Osteocyte (in vitro differentiated cells): ENCODE results near the gene LENG9. TPM values are rescaled to one million over a fixed set of nuclear protein-coding genes. Genes with fewer than 3 reads are reported as not detected.

Source experiments
- DNase-seq: peaks from one replicate; pipeline ENCODE4 v3.0.0; 2021; ENCODE audit warnings: mixed read lengths; ENCODE audit not compliant: unreplicated experiment; ENCODE audit errors: extremely low spot score
- H3K27ac Mint-ChIP-seq: one replicate; pipeline ENCODE4 v1.8.0; 2021; ENCODE audit warnings: mild to moderate bottlenecking, mixed read lengths; ENCODE audit not compliant: unreplicated experiment
- H3K27me3 Mint-ChIP-seq: one replicate; pipeline ENCODE4 v1.8.0; 2021; ENCODE audit warnings: mixed read lengths; ENCODE audit not compliant: unreplicated experiment
- H3K36me3 Mint-ChIP-seq: one replicate; pipeline ENCODE4 v1.8.0; 2021; ENCODE audit warnings: mixed read lengths; ENCODE audit not compliant: unreplicated experiment
- H3K4me1 Mint-ChIP-seq: one replicate; pipeline ENCODE4 v1.8.0; 2021; ENCODE audit warnings: mixed read lengths; ENCODE audit not compliant: unreplicated experiment
- H3K4me3 Mint-ChIP-seq: one replicate; pipeline ENCODE4 v1.8.0; 2021; ENCODE audit warnings: mild to moderate bottlenecking, moderate library complexity, mixed read lengths; ENCODE audit not compliant: unreplicated experiment
- H3K9me3 Mint-ChIP-seq: one replicate; pipeline ENCODE4 v1.8.0; 2021; ENCODE audit warnings: mixed read lengths; ENCODE audit not compliant: unreplicated experiment
- CTCF ChIP-seq: fragments of 200-600 bp; sonication (generic); IDR thresholded peaks from 2 replicates; pipeline ENCODE4 v1.5.0; 2021; ENCODE audit warnings: antibody characterized with exemption, mild to moderate bottlenecking, moderate library complexity
- total RNA-seq: library from RNA; stranded (reverse); gene quantifications from 2 replicates; pipeline ENCODE4 v1.2.1, GENCODE V29; 2021

LENG9 gene
- total RNA-seq, 1 donor from 2014 or later = 11.0 TPM

GRCh38 chr19:54430306-54431254, 33.0 kb downstream of the LENG9 start:
- Mint-ChIP-seq H3K4me3 (no peak overlapping the region), H3K4me1 (peaks cover 10% of the 10 kb centered on the region), H3K27me3 (peaks cover 2% of the 10 kb centered on the region), H3K36me3 (peaks cover 2% of the 10 kb centered on the region), H3K9me3 (no peaks in the 10 kb centered on the region), H3K27ac (no peak overlapping the region)
- DNase-seq = no peak
- TF ChIP-seq CTCF = peak; percentile 35

DNA sequence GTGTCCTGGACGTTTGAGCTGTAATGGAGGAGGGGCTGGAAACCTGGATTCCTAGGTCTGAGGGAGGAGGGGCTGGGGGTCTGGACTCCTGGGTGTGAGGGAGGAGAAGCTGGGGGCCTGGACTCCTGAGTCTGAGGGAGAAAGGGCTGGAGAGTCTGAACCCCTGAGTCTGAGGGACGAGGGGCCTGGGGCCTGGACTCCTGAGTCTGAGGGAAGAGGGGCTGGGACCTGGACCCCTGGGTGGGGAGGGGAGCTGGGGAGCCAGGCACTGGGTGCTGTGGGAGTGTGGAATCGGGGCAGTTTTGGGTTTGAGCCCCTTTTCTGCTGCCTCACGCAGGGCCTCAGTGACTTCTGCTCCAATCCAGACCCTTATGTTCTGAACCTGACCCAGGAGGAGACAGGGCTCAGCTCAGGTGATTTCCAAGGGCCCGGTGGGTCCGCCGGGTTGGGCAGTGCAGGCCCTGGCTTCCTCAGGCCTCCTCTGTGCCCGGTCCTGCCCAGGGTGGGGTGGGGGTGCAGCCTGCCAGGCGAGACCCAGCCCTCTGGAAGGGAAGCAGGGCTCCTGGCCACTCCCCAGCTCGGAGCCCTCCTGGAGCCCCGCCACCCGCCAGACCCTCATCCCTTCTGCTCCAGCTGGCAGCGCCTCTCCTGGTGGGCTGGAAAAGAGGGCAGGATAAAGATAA, 33.9 kb downstream of the LENG9 start:
- Mint-ChIP-seq H3K4me1 (peaks cover 10% of the 10 kb centered on the region), H3K36me3 (no peaks in the 10 kb centered on the region), H3K27ac (no peak overlapping the region), H3K27me3 (peaks cover 2% of the 10 kb centered on the region), H3K4me3 (no peak overlapping the region), H3K9me3 (no peaks in the 10 kb centered on the region)
- DNase-seq = no peak
- no peak for TF ChIP-seq CTCF

DNA sequence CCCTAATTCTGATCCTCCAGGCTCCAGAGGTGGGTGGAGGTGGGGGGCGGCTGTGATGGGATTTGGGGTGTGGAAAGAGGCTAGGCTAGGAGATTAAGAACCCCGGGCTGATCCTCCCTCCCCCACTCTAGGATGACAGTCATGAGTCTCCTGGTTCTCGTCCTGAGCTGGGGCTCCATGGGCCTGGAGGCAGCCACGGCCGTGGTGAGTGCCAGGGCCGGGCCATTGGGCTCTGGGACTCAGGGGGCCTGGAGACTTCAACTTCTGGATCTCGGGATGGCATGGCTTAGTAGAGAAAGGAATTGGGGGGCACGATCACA, 34.4 kb downstream of the LENG9 start:
- H3K4me3 Mint-ChIP-seq = no peak overlapping the region
- peaks cover 10% of the 10 kb centered on the region for H3K4me1 Mint-ChIP-seq
- H3K27me3 Mint-ChIP-seq = peaks cover 2% of the 10 kb centered on the region
- DNase-seq = no peak
- no peaks in the 10 kb centered on the region for H3K36me3 Mint-ChIP-seq
- no peak for TF ChIP-seq CTCF
- no peaks in the 10 kb centered on the region for H3K9me3 Mint-ChIP-seq
- no peak overlapping the region for H3K27ac Mint-ChIP-seq

DNA sequence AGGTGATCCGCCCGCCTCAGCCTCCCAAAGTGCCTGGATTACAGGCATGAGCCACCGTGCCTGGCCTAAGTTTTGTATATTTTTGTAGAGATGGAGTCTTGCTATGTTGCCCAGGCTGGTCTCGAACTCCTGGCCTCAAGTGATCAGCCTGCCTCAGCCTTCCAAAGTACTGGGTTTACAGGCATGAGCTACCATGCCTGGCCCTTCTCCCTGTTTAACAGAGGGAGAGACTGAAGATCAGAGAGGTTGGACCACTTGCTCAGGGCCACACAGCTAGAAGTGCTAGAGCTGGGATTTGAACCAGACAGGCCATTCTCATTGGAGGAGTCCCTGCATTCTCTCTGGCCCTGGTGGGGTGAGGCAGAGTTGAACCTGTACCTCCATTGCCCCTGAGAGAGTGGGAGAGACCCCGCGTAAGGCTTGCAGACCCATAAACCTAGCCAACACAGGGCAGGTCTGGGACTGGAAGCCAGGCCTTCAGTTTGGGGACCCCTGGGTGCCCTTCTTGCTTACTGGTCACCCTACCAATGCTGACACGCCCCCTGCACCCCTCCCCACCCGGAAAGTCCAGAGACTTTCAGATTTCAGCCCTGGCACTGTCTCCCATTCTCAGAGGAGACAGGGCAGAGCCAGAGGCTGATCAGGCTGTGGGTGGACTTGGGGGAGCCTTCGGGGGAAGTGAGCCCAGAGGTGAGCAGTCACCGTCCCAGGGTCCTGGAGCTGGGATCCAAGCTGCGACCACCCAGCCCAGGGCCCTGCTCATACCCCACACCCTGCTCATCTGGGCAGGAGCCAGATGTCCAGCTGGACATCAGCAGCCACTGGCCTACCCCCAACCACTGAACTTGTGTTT, 35.0 kb downstream of the LENG9 start:
- H3K4me1 Mint-ChIP-seq = peaks cover 10% of the 10 kb centered on the region
- H3K4me3 Mint-ChIP-seq = no peak overlapping the region
- H3K36me3 Mint-ChIP-seq = no peaks in the 10 kb centered on the region
- no peak overlapping the region for H3K27ac Mint-ChIP-seq
- no peak for DNase-seq
- no peak for TF ChIP-seq CTCF
- H3K9me3 Mint-ChIP-seq = no peaks in the 10 kb centered on the region
- H3K27me3 Mint-ChIP-seq = peaks cover 2% of the 10 kb centered on the region
